ENCODE results near the gene THY1.

The THY1 gene

DNA sequence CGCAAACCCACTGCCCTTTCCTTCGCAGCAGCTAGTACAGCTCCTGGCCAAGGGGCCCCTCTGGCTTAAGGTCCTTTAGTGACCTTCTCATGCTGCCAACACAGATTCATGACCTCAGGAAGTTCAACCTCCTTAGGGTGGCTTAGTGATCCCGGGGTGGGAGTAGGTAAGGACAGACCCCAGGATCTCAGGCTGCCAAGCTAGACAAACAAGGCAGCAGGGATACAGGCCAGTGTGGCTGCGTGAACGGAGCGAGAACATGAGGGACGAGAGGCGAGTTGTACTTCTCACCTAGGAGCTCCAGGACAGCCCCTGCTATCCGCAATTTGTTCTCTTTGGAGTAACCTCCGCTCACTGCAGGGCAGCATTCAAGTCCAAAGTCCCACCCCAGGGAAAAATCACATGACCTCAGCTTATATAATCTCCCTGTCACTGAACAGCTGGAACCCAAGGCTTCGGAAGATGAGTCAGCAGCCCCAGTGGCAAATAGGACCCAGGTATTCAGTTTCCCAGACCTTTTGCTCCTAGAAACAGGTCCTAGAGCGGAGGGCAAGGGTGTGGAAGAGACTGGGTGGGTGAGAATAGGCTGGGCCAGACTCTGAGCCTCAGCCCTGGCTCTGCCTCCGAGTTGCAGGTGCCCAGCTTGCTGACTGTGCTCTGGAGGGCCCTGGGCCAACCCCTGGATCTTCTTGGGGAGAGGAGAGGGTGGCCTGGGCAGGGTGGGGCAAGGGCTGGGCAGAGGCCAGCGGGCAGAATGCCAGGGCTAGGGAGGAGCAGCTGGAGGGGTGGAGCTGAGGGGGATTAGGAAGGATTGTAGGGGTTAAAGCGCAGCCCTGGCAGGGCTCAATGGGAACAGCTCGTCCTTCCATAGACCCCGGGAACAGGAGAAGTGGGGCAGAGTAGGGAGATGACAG, 54.6 kb downstream of the THY1 start:
- DNase-seq (no peak), ATAC-seq (no peak)
- Mint-ChIP-seq H3K4me1 (peaks cover 3% of the 10 kb centered on the region), H3K4me3 (no peak overlapping the region), H3K27ac (no peak overlapping the region), H3K27me3 (peaks cover 35% of the 10 kb centered on the region), H3K36me3 (ENCODE audit: low read depth) (no peaks in the 10 kb centered on the region), H3K9me3 (no peaks in the 10 kb centered on the region)

DNA sequence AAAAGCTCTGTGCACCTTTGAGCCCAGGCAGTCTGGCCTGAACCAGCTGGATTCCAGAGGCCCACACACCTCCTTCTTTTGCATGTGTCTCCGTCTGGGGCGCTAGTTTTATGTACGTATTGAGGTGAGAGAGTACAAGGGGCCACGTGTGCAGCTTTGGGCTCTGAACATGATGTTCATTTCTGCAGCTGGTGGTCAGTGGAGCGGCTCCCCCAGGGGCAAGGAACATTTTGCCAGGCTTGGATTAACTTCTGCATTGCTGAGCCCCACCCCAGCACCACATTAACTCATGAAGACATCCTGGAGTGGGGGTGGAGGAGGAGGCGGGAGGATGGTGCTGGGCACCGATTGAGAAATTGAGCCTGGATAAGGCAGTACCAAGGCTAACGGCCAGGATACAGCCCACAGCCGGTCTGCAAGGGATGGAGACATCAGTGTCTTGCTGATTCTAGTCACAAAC, 55.3 kb downstream of the THY1 start:
- H3K9me3 Mint-ChIP-seq: no peaks in the 10 kb centered on the region
- H3K4me1 Mint-ChIP-seq: peaks cover 3% of the 10 kb centered on the region
- H3K27ac Mint-ChIP-seq: no peak overlapping the region
- peaks cover 41% of the 10 kb centered on the region for H3K27me3 Mint-ChIP-seq
- DNase-seq (no peak), ATAC-seq (no peak)
- no peaks in the 10 kb centered on the region for H3K36me3 Mint-ChIP-seq (ENCODE audit: low read depth)
- no peak overlapping the region for H3K4me3 Mint-ChIP-seq
